SK-MEL-5 (cell line): ENCODE measurements around the gene TRAPPC10. TPM values are rescaled to one million over a fixed set of nuclear protein-coding genes. Genes with fewer than 3 reads are reported as not detected.

Experiments used
- DNase-seq: peaks from one replicate; pipeline ENCODE4 v3.0.0-alpha.2; 2016; ENCODE audit warnings: low read depth, low spot score
- in situ Hi-C: cut with HindIII; loops from 2 replicates; pipeline ENCODE4 v1.10.0; 2016; ENCODE audit warnings: low sequenced_read_pairs, high pct_unique_total_duplicates, low pct_unique_long_range_greater_than_20kb
- total RNA-seq: library from RNA; depleted of rRNA; stranded (reverse); fragments of >200 nt; shearing (Covaris generic); gene quantifications from 2 replicates; pipeline ENCODE4 v1.2.3, GENCODE V29; 2014

TRAPPC10 gene
- total RNA-seq, 1 experiment from 2014 or later, result 24.3 TPM

- no peak for DNase-seq
- in situ Hi-C loops, result no loop called here
Measured at GRCh38 chr21:44067011-44067839, 55.1 kb downstream of the TRAPPC10 start.

- no peak for DNase-seq
- in situ Hi-C loops, result no loop called here
Measured at GRCh38 chr21:44070391-44070790, 58.3 kb downstream of the TRAPPC10 start.

- no peak for DNase-seq
- in situ Hi-C loops, result no loop called here
Measured at GRCh38 chr21:44071359-44072104, 59.4 kb downstream of the TRAPPC10 start.

GRCh38 chr21:44072111-44072510 lies 60.0 kb downstream of the TRAPPC10 start:
- in situ Hi-C loops, result no loop called here
- no peak for DNase-seq

GRCh38 chr21:44074315-44074958 lies 62.3 kb downstream of the TRAPPC10 start:
- in situ Hi-C loops, result no loop called here
- no peak for DNase-seq

GRCh38 chr21:44076316-44076715 lies 64.2 kb downstream of the TRAPPC10 start:
- in situ Hi-C loops, result no loop called here
- no peak for DNase-seq

- in situ Hi-C loops, result no loop called here
- DNase-seq, result no peak
Measured at GRCh38 chr21:44078411-44078981, 66.4 kb downstream of the TRAPPC10 start.

GRCh38 chr21:44079446-44079845 lies 67.3 kb downstream of the TRAPPC10 start:
- DNase-seq, result no peak
- in situ Hi-C loops, result no loop called here

GRCh38 chr21:44079846-44080245 lies 67.7 kb downstream of the TRAPPC10 start:
- no peak for DNase-seq
- in situ Hi-C loops, result no loop called here

- DNase-seq, result no peak
- in situ Hi-C loops, result no loop called here
Measured at GRCh38 chr21:44082648-44083440, 70.7 kb downstream of the TRAPPC10 start.

GRCh38 chr21:44083631-44084291 lies 71.7 kb downstream of the TRAPPC10 start:
- in situ Hi-C loops, result no loop called here
- no peak for DNase-seq

GRCh38 chr21:44084496-44085241 lies 72.6 kb downstream of the TRAPPC10 start:
- in situ Hi-C loops, result no loop called here

GRCh38 chr21:44085491-44086321 lies 73.6 kb downstream of the TRAPPC10 start:
- DNase-seq, result peak; percentile 75
- in situ Hi-C loops, result no loop called here

More at GRCh38 chr21:44084496-44085241, 72.6 kb downstream of the TRAPPC10 start:
- no peak for DNase-seq

GRCh38 chr21:44086636-44087425 lies 74.7 kb downstream of the TRAPPC10 start:
- in situ Hi-C loops, result no loop called here
- no peak for DNase-seq
